ENCODE measurements around the gene TWNK. TPM values are rescaled to one million over a fixed set of nuclear protein-coding genes. Genes with fewer than 3 reads are reported as not detected.

Gene TWNK
- total RNA-seq, 1 experiment from 2014 or later = 27.3 TPM

Other genes with a start within 250 kb of the TWNK start
- 2.1 and 2.4 TPM in 2 replicates for gene PAX2, start 242.0 kb upstream of the TWNK start, total RNA-seq (2014; rRNA removed; shearing (Covaris generic))
- 217 and 257 TPM in 2 replicates for gene SLF2, start 74.6 kb upstream of the TWNK start, total RNA-seq (2014; rRNA removed; shearing (Covaris generic))
- 2.5 and 3.0 TPM in 2 replicates for gene SEMA4G, start 18.0 kb upstream of the TWNK start, total RNA-seq (2014; rRNA removed; shearing (Covaris generic))
- 92.1 and 101 TPM in 2 replicates for gene MRPL43, start within 50 bp of the TWNK start, total RNA-seq (2014; rRNA removed; shearing (Covaris generic))
- 229 and 239 TPM in 2 replicates for gene LZTS2, start 12.3 kb downstream of the TWNK start, total RNA-seq (2014; rRNA removed; shearing (Covaris generic))
- 0.25 and 0.89 TPM in 2 replicates for gene PDZD7, start 43.6 kb downstream of the TWNK start, total RNA-seq (2014; rRNA removed; shearing (Covaris generic))
- 14.3 and 15.3 TPM in 2 replicates for gene SFXN3, start 43.7 kb downstream of the TWNK start, total RNA-seq (2014; rRNA removed; shearing (Covaris generic))
- 55.7 and 58.1 TPM in 2 replicates for gene KAZALD1, start 74.4 kb downstream of the TWNK start, total RNA-seq (2014; rRNA removed; shearing (Covaris generic))
- gene TLX1, start 143.8 kb downstream of the TWNK start, total RNA-seq (2014; rRNA removed; shearing (Covaris generic)) = not detected in 2 replicates
- gene LBX1, start 241.9 kb downstream of the TWNK start, total RNA-seq (2014; rRNA removed; shearing (Covaris generic)) = 13.5 and 13.7 TPM in 2 replicates

All from SJCRH30 (cell line).